Measurements from ENCODE around the gene NECAP2. TPM values are rescaled to one million over a fixed set of nuclear protein-coding genes. Genes with fewer than 3 reads are reported as not detected.

NECAP2 gene
- polyA plus RNA-seq, 1 of the 3 experiments (the other 2 are of a cell fraction): 100.0 TPM

DNA sequence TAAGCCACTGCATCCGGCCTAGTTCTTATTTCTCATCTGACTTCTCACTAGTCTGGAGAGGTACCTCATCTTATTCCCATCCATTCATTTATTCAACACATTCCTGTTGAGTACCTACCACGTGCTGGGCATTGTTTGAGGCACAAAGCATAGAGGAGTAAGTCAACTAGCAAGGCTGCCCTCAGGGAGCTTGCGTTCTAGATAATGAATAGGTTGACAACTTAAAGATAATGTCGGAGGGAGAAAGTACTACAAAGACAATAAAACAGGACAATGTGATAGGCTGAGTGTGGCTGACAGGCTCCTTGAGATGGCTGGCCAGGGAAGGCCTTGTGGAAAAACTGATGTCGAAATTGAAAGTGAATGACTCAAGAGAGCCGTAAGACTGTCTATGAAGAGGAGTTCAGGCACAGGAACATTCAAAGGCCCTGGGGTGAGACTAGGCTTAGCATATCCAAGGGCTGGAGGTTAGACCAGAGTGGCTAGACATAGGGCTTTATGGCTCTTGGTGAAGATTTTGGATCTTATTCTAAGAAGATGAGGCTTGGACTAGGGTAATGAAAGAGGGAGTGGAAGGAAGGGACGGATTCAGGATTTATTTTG lies 21.6 kb upstream of the NECAP2 start:
- Histone ChIP-seq H3K9ac (no peak overlapping the region), H3K4me2 (no peak overlapping the region), H3K79me2 (ENCODE audit: insufficient read depth) (no peaks in the 10 kb centered on the region), H3F3A (replicated peaks; ENCODE audit: insufficient read depth) (no peaks in the 10 kb centered on the region), H3K9me2 (no peaks in the 10 kb centered on the region), H2AFZ (ENCODE audit: low read depth) (no peak overlapping the region), H3K9me3 (no peaks in the 10 kb centered on the region), H4K20me1 (ENCODE audit: insufficient read depth) (no peaks in the 10 kb centered on the region), H3K36me3 (replicated peaks in 1 of 2; ENCODE audit: control insufficient read depth in 1 of 2, insufficient read depth in 2 of 2, low read length in 1 of 2) (no peaks in the 10 kb centered on the region), H3K27ac (ENCODE audit: low read depth in 2 of 2, low read length in 1 of 2) (no peak overlapping the region), H3K4me3 (ENCODE audit: low read depth in 2 of 2, low read length in 1 of 2) (no peak overlapping the region), H3K27me3 (ENCODE audit: insufficient read depth) (no peaks in the 10 kb centered on the region), H3K4me1 (ENCODE audit: control insufficient read depth in 1 of 2, insufficient read depth in 2 of 2, low read depth in 1 of 2, low read length in 1 of 2) (no peaks in the 10 kb centered on the region)
- WGBS (ENCODE audit: low lambda C conversion rate): 77% methylated on average over 7 of the region's 7 CpGs
- POLR2A ChIA-PET: no interaction called here
- TF ChIP-seq, protein P1, sequence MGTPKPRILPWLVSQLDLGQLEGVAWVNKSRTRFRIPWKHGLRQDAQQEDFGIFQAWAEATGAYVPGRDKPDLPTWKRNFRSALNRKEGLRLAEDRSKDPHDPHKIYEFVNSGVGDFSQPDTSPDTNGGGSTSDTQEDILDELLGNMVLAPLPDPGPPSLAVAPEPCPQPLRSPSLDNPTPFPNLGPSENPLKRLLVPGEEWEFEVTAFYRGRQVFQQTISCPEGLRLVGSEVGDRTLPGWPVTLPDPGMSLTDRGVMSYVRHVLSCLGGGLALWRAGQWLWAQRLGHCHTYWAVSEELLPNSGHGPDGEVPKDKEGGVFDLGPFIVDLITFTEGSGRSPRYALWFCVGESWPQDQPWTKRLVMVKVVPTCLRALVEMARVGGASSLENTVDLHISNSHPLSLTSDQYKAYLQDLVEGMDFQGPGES (IDR thresholded peaks at IDR 0.05; ENCODE audit: low read depth, low read length): no peak
- TF ChIP-seq YY1 (IDR thresholded peaks at IDR 0.05; ENCODE audit: low read depth): no peak
- no peak for TF ChIP-seq EZH2phosphoT487 (IDR thresholded peaks at IDR 0.05; ENCODE audit: borderline replicate concordance, low read depth)
- no peak for TF ChIP-seq RFX5 (IDR thresholded peaks at IDR 0.05; ENCODE audit: low read length)
- TF ChIP-seq CHD2 (IDR thresholded peaks at IDR 0.05; ENCODE audit: low read length, partially characterized antibody): no peak
- no peak for TF ChIP-seq RXRA (IDR thresholded peaks at IDR 0.05; ENCODE audit: borderline replicate concordance, low read depth)
- TF ChIP-seq ELF1 (IDR thresholded peaks at IDR 0.05): no peak
- CTCF ChIA-PET: no interaction called here
- no peak for DNase-seq

DNA sequence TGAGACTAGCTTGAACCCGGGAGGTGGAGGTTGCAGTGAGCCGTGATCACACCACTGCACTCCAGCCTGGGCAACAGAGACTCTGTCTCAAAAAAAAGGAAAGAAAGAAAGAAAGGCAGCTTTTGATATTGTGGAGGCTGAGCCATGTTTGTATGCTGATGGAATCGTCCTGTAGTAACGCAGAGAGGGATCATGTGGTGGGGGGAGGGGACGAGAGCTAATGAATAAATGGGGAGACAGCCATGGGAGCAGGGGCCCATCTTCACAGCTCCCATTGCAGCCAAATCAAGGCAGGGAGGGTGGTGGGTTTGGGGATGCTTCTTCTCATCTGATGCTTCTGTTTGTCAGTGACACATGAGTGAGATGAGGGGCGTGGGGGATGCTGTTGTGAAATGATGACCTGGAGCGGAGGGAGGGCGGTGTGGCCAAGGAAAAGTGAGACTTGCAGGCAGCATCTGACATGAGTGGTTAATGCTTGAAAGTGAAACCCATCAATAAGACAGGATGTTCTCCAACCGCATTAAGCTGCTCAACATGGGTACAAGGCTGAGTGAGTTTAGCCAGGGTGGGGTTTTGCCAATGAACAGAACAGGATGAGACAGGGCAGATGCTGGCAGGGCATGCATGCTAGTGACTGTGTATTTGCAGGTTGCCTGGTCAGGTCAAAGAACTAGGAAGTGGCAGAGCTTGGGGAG lies 20.0 kb upstream of the NECAP2 start:
- H3K79me2 ChIP-seq (ENCODE audit: insufficient read depth): no peaks in the 10 kb centered on the region
- no peak overlapping the region for H2AFZ ChIP-seq (ENCODE audit: low read depth)
- TF ChIP-seq SMC3 (IDR thresholded peaks at IDR 0.05; ENCODE audit: low read depth, low read length): no peak
- TF ChIP-seq, protein P2, sequence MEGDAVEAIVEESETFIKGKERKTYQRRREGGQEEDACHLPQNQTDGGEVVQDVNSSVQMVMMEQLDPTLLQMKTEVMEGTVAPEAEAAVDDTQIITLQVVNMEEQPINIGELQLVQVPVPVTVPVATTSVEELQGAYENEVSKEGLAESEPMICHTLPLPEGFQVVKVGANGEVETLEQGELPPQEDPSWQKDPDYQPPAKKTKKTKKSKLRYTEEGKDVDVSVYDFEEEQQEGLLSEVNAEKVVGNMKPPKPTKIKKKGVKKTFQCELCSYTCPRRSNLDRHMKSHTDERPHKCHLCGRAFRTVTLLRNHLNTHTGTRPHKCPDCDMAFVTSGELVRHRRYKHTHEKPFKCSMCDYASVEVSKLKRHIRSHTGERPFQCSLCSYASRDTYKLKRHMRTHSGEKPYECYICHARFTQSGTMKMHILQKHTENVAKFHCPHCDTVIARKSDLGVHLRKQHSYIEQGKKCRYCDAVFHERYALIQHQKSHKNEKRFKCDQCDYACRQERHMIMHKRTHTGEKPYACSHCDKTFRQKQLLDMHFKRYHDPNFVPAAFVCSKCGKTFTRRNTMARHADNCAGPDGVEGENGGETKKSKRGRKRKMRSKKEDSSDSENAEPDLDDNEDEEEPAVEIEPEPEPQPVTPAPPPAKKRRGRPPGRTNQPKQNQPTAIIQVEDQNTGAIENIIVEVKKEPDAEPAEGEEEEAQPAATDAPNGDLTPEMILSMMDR (IDR thresholded peaks at IDR 0.05): no peak
- TF ChIP-seq FOSL2 (IDR thresholded peaks at IDR 0.05; ENCODE audit: borderline replicate concordance, low read depth): no peak
- TF ChIP-seq POLR2AphosphoS5 (IDR thresholded peaks at IDR 0.05; ENCODE audit: low read depth, low read length): no peak
- TF ChIP-seq, protein P3, sequence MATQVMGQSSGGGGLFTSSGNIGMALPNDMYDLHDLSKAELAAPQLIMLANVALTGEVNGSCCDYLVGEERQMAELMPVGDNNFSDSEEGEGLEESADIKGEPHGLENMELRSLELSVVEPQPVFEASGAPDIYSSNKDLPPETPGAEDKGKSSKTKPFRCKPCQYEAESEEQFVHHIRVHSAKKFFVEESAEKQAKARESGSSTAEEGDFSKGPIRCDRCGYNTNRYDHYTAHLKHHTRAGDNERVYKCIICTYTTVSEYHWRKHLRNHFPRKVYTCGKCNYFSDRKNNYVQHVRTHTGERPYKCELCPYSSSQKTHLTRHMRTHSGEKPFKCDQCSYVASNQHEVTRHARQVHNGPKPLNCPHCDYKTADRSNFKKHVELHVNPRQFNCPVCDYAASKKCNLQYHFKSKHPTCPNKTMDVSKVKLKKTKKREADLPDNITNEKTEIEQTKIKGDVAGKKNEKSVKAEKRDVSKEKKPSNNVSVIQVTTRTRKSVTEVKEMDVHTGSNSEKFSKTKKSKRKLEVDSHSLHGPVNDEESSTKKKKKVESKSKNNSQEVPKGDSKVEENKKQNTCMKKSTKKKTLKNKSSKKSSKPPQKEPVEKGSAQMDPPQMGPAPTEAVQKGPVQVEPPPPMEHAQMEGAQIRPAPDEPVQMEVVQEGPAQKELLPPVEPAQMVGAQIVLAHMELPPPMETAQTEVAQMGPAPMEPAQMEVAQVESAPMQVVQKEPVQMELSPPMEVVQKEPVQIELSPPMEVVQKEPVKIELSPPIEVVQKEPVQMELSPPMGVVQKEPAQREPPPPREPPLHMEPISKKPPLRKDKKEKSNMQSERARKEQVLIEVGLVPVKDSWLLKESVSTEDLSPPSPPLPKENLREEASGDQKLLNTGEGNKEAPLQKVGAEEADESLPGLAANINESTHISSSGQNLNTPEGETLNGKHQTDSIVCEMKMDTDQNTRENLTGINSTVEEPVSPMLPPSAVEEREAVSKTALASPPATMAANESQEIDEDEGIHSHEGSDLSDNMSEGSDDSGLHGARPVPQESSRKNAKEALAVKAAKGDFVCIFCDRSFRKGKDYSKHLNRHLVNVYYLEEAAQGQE (IDR thresholded peaks at IDR 0.05; ENCODE audit: low read depth, low read length): no peak
- TF ChIP-seq, protein P4, sequence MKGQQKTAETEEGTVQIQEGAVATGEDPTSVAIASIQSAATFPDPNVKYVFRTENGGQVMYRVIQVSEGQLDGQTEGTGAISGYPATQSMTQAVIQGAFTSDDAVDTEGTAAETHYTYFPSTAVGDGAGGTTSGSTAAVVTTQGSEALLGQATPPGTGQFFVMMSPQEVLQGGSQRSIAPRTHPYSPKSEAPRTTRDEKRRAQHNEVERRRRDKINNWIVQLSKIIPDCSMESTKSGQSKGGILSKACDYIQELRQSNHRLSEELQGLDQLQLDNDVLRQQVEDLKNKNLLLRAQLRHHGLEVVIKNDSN (IDR thresholded peaks at IDR 0.05; ENCODE audit: borderline replicate concordance, low read depth): no peak
- H3K27me3 ChIP-seq (ENCODE audit: insufficient read depth): no peaks in the 10 kb centered on the region
- no peak for DNase-seq
- ChIA-PET POLR2A (interaction anchor here (0.6 kb wide), 1 partner anchor 93 kb away, joined by 3 read pairs; no protein-coding TSS in a partner anchor), CTCF (interaction anchor here (0.6 to 1.0 kb wide), 2 partner anchors 19 to 21 kb away, joined by 3 read pairs; no protein-coding TSS in a partner anchor)
- no peaks in the 10 kb centered on the region for H3K4me1 ChIP-seq (ENCODE audit: control insufficient read depth in 1 of 2, insufficient read depth in 2 of 2, low read depth in 1 of 2, low read length in 1 of 2)
- no peak overlapping the region for H3K4me3 ChIP-seq (ENCODE audit: low read depth in 2 of 2, low read length in 1 of 2)
- no peak overlapping the region for H3K9ac ChIP-seq
- no peaks in the 10 kb centered on the region for H3F3A ChIP-seq (replicated peaks; ENCODE audit: insufficient read depth)
- H4K20me1 ChIP-seq (ENCODE audit: insufficient read depth): no peaks in the 10 kb centered on the region
- H3K36me3 ChIP-seq (replicated peaks in 1 of 2; ENCODE audit: control insufficient read depth in 1 of 2, insufficient read depth in 2 of 2, low read length in 1 of 2): no peaks in the 10 kb centered on the region
- no peak overlapping the region for H3K27ac ChIP-seq (ENCODE audit: low read depth in 2 of 2, low read length in 1 of 2)
- no peaks in the 10 kb centered on the region for H3K9me3 ChIP-seq
- WGBS (ENCODE audit: low lambda C conversion rate): 78% methylated on average over 9 of the region's 9 CpGs
- no peaks in the 10 kb centered on the region for H3K9me2 ChIP-seq
- H3K4me2 ChIP-seq: no peak overlapping the region

Measured in SK-N-SH (cell line).